ENCODE measurements around the gene LNX1.

- TF ChIP-seq POLR2A (IDR thresholded peaks at IDR 0.05; ENCODE audit: low read length) (no peak), GATA1 (IDR thresholded peaks at IDR 0.05; ENCODE audit: low read depth, low read length) (no peak)
Measured at GRCh38 chr4:53478671-53479456, 112.4 kb downstream of the LNX1 start.
